Spleen (tissue), 11 donors: Measurements from ENCODE around the gene DHRS7C. TPM values are rescaled to one million over a fixed set of nuclear protein-coding genes. Genes with fewer than 3 reads are reported as not detected.

Experiments used
- DNase-seq: peaks from one replicate; pipeline ENCODE4 v3.0.0-alpha.2; 2020
- H3K27ac ChIP-seq, 8 donors: fragments of 200-600 bp; sonication (generic) in 7 of 8; 1 replicate in 4 of 8; 2 replicates in 4 of 8; pipeline versions ENCODE4 v1.5.0 to v1.8.0; 2016 to 2021; ENCODE audit warnings: inconsistent platforms in 4 of 8, mild to moderate bottlenecking in 4 of 8, moderate library complexity in 1 of 8
- H3K27me3 ChIP-seq, 7 donors: fragments of 200-600 bp; sonication (generic) in 6 of 7; replicated peaks in 1 of 7; 1 replicate in 4 of 7; 2 replicates in 3 of 7; pipeline versions ENCODE4 v1.5.0 to v1.8.0; 2016 to 2021; ENCODE audit warnings: inconsistent platforms in 3 of 7, mild to moderate bottlenecking in 1 of 7
- H3K36me3 ChIP-seq, 6 donors: fragments of 200-600 bp; sonication (generic) in 5 of 6; 1 replicate in 4 of 6; 2 replicates in 2 of 6; pipeline versions ENCODE4 v1.5.0 to v1.8.0; 2016 to 2021; ENCODE audit warnings: inconsistent platforms in 2 of 6
- H3K4me1 ChIP-seq, 6 donors: fragments of 200-600 bp; sonication (generic) in 5 of 6; 1 replicate in 3 of 6; 2 replicates in 3 of 6; pipeline versions ENCODE4 v1.5.0 to v1.8.0; 2016 to 2021; ENCODE audit warnings: inconsistent platforms in 3 of 6
- H3K4me3 ChIP-seq, 8 donors: fragments of 200-600 bp; sonication (generic) in 7 of 8; 1 replicate in 4 of 8; 2 replicates in 4 of 8; pipeline versions ENCODE4 v1.5.0 to v1.8.0; 2016 to 2021; ENCODE audit warnings: inconsistent platforms in 4 of 8, mild to moderate bottlenecking in 4 of 8, moderate library complexity in 2 of 8
- H3K9me3 ChIP-seq, 8 donors: fragments of 200-600 bp; sonication (generic) in 7 of 8; 1 replicate in 4 of 8; 2 replicates in 4 of 8; pipeline versions ENCODE4 v1.5.0 to v1.8.0; 2016 to 2021; ENCODE audit warnings: inconsistent platforms in 4 of 8
- POLR2A ChIP-seq, 3 donors: fragments of 450-650 bp; IDR thresholded peaks; one replicate each; pipeline ENCODE4 v1.5.1; 2017; ENCODE audit warnings: antibody characterized with exemption in 3 of 3, mild to moderate bottlenecking in 1 of 3
- POLR2AphosphoS5 ChIP-seq, 3 donors: sonication (generic); formaldehyde crosslinking; IDR thresholded peaks; one replicate each; pipeline ENCODE4 v1.5.1; 2017; ENCODE audit warnings: antibody characterized with exemption in 3 of 3
- WGBS, 5 donors: extraction: QIAGEN DNeasy Blood & Tissue Kit in 3 of 5; methylation state at CpG; one replicate each; pipeline versions ENCODE4 v1.1.5 to v1.1.7; 2013 to 2018; 5-methylcytosine and 5-hydroxymethylcytosine counted together
- intact Hi-C: fragments of 100-400 bp; cut with DNase I; formaldehyde crosslinking; loops from one replicate; pipeline ENCODE4 v1.15.0; 2023; ENCODE audit warnings: low total_unique reads
- polyA plus RNA-seq, 3 donors: library from polyadenylated mRNA; stranded (reverse); fragments of 200-250 nt; gene quantifications; one replicate each; pipeline ENCODE4 v1.2.1, GENCODE V29; 2013
- total RNA-seq, 7 donors: library from RNA; depleted of rRNA in 3 of 7; stranded (reverse); fragments of >200 nt in 3 of 7; fragmentation: NEBNext Ultra II Directional in 4 of 7; extraction: Animal tissue kit (Norgen Biotek cat#: 25700) in 4 of 7; gene quantifications; one replicate each; pipeline versions ENCODE4 v1.1.0 to v1.2.1, GENCODE V29; 2016 to 2021
- TF ChIP-seq, protein P1 (sequence below), 11 experiments: fragments of 200-600 bp in 7 of 11; fragments of 450-650 bp in 4 of 11; sonication (generic) in 4 of 11; IDR thresholded peaks in 8 of 11; conservative IDR thresholded peaks in 3 of 11; 1 replicate in 7 of 11; 2 replicates in 4 of 11; pipeline versions ENCODE4 v1.4.0 to v1.8.0; 2016 to 2021; ENCODE audit warnings: antibody characterized with exemption in 11 of 11, inconsistent platforms in 4 of 11, mild to moderate bottlenecking in 1 of 11
- donor health status: healthy with polysubstance abuse.
- donor health status: DM: no; HTN: no; CAD: no; lungs with moderate emphysema.
- donor health status: DM: no; HTN: no; CAD: no.
- donor health status: Bipolar disorder and iron deficiency.
- donor health status: healthy.
- donor health status: DM: no; HTN: no; CAD: no.
- donor health status: DM: yes; HTN: yes; CAD: no.

DHRS7C gene
- total and polyA plus RNA-seq, 10 donors: 0.09 TPM; not detected in 9

DNA sequence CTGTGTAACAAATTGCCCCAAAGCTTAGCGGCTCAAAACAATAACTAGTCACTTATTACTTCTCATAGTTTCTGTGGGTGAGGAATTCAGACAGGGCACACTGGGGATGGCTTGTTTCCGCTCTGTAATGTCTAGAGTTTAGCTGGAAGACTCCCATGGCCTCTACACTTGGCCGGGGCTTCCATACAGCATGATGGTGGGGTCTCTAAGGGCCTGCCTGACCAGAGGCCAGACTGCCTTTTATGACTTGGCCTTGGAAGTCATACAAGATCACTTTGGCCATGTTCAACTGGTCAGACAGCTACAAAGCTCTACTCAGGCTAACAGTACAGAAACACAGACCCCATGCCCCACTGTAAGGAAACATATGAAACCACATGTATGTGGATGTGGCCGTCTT, 42.5 kb upstream of the DHRS7C start:
- DNase-seq: no peak

DNA sequence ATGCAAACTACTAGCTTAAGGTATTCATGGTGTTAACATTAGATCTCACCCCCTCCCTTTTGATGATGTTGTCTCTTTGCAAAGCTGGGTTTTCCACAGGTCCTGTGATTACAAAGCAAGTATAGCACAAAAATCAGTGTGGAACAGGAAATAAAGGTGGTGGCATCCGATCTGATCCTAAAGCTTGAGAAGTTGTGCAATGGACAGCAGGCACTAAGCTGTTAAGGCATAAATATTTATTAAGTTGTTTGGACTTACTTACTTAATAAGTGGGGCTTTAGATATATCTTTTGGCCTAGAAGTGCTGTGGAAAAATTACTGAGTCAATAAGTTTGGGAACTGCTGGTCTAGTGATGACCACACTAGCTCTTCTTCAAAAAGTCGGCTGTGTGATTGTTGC, 39.3 kb upstream of the DHRS7C start:
- no peak for DNase-seq
- H3K4me3 ChIP-seq: no peak overlapping the region
- intact Hi-C loops: no loop called here
- TF ChIP-seq POLR2A (IDR thresholded peaks at IDR 0.05) (no peak), POLR2AphosphoS5 (IDR thresholded peaks at IDR 0.05) (no peak)
- TF ChIP-seq, protein P1, sequence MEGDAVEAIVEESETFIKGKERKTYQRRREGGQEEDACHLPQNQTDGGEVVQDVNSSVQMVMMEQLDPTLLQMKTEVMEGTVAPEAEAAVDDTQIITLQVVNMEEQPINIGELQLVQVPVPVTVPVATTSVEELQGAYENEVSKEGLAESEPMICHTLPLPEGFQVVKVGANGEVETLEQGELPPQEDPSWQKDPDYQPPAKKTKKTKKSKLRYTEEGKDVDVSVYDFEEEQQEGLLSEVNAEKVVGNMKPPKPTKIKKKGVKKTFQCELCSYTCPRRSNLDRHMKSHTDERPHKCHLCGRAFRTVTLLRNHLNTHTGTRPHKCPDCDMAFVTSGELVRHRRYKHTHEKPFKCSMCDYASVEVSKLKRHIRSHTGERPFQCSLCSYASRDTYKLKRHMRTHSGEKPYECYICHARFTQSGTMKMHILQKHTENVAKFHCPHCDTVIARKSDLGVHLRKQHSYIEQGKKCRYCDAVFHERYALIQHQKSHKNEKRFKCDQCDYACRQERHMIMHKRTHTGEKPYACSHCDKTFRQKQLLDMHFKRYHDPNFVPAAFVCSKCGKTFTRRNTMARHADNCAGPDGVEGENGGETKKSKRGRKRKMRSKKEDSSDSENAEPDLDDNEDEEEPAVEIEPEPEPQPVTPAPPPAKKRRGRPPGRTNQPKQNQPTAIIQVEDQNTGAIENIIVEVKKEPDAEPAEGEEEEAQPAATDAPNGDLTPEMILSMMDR (IDR thresholded peaks at IDR 0.05 in 8 of 11, conservative IDR thresholded peaks at IDR 0.05 in 3 of 11): no peak
- H3K27ac ChIP-seq: no peak overlapping the region
- no peaks in the 10 kb centered on the region for H3K4me1 ChIP-seq
- no peaks in the 10 kb centered on the region for H3K36me3 ChIP-seq
- no peaks in the 10 kb centered on the region for H3K9me3 ChIP-seq
- peaks cover 0 to 41% (median 0%) of the 10 kb centered on the region in 7 donors for H3K27me3 ChIP-seq
- 67 to 91% (median 85%) methylated on average over 2 of the region's 2 CpGs for WGBS, 5 donors

More for the DNA sequence above, 42.5 kb upstream of the DHRS7C start:
- Histone ChIP-seq H3K9me3 (no peaks in the 10 kb centered on the region), H3K36me3 (no peaks in the 10 kb centered on the region), H3K27me3 (peaks cover 0 to 26% (median 0%) of the 10 kb centered on the region in 7 donors), H3K4me1 (no peaks in the 10 kb centered on the region), H3K27ac (no peak overlapping the region), H3K4me3 (no peak overlapping the region)
- TF ChIP-seq, protein P1 (IDR thresholded peaks at IDR 0.05 in 8 of 11, conservative IDR thresholded peaks at IDR 0.05 in 3 of 11): no peak
- intact Hi-C loops: no loop called here
- WGBS, 5 donors: 88 to 97% (median 93%) methylated on average over 4 of the region's 4 CpGs

DNA sequence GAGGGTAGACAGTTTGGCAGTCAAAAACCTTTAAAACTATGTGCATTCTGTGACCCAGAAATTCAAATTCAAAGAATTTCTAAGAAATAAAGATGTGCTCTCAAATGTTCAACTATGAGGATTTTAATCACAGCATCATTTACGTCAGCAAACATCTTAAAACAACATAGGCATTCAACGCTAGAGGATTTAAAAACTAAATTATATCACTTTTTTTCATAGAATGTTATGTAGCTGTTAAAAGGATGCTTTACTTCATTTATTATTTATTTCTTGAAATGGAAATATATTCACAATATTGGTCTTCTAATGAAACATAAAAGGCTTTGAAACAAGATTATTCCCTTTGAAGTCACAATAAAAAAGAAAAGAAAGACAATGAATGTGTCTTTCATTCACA, 38.0 kb upstream of the DHRS7C start:
- no peaks in the 10 kb centered on the region for H3K36me3 ChIP-seq
- H3K27ac ChIP-seq: no peak overlapping the region
- intact Hi-C loops: no loop called here
- no peak overlapping the region for H3K4me3 ChIP-seq
- H3K27me3 ChIP-seq: peaks cover 0 to 51% (median under 1%) of the 10 kb centered on the region in 7 donors
- no peak for DNase-seq
- TF ChIP-seq POLR2A (IDR thresholded peaks at IDR 0.05): no peak
- TF ChIP-seq POLR2AphosphoS5 (IDR thresholded peaks at IDR 0.05): no peak
- TF ChIP-seq, protein P1 (IDR thresholded peaks at IDR 0.05 in 8 of 11, conservative IDR thresholded peaks at IDR 0.05 in 3 of 11): no peak
- H3K9me3 ChIP-seq: no peaks in the 10 kb centered on the region
- 84 to 94% (median 90%) methylated on average over 2 of the region's 2 CpGs for WGBS, 5 donors
- H3K4me1 ChIP-seq: no peaks in the 10 kb centered on the region

DNA sequence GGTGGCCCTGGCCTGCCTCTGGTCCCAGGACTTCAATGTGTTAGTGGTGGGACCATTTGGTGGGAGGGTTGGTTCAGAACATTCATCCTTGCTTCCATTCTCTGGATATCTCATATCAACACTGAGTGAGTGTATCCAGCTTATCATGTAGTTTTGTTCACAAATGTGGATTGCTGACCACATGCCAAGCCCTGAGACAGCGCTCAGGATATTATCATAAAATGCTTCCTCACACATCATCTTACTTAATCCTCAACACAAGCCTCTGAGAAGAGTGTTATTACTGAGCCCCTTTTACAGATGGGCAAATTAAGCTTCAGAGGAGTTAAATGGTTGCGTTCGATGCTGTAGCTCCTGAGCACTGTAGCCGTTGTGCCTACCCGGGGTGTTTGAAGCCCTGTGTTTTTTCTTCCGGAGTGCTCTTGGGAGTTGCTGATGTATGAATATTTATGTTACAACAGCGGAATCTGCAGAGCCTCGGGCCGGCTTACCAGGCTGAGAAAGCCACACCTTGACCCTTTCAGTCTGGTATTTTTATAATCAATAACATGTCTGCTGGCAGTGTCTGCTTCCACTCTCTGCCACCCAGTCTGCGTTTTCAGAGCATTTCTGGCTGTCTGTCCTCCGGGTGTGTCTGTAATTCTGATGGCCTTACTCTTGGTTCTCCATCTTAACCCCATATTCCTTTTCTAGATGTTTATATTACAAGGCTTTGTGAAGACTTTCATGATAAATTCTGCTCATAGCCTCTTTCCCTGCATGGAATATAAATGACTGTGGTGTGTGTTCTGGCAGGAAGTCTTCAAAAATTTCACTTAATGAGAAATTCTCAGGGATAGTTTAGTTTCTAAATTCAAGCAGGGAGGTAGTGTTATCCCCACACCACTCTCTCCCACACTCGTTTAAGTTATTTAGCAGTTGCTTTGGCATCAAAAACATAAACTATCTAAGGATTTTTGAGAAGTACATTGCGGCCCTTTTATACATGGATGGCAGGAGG, 37.2 kb upstream of the DHRS7C start:
- 62 to 80% (median 78%) methylated on average over 12 to 13 of the region's 13 CpGs for WGBS, 5 donors

More for the DNA sequence above, 37.2 kb upstream of the DHRS7C start:
- H3K4me1 ChIP-seq: no peaks in the 10 kb centered on the region
- TF ChIP-seq, protein P1 (IDR thresholded peaks at IDR 0.05 in 8 of 11, conservative IDR thresholded peaks at IDR 0.05 in 3 of 11): no peak
- TF ChIP-seq POLR2A (IDR thresholded peaks at IDR 0.05) (no peak), POLR2AphosphoS5 (IDR thresholded peaks at IDR 0.05) (no peak)
- H3K27ac ChIP-seq: no peak overlapping the region
- intact Hi-C loops: no loop called here
- H3K27me3 ChIP-seq: peaks cover 0 to 59% (median 3%) of the 10 kb centered on the region in 7 donors
- no peak for DNase-seq
- no peak overlapping the region for H3K4me3 ChIP-seq
- no peaks in the 10 kb centered on the region for H3K9me3 ChIP-seq
- no peaks in the 10 kb centered on the region for H3K36me3 ChIP-seq
